H9 (cell line): ENCODE data around the gene MRM2. TPM values are rescaled to one million over a fixed set of nuclear protein-coding genes. Genes with fewer than 3 reads are reported as not detected.
A peak's percentile ranks its signal among the peaks of the same experiment; 100 is the strongest.

ENCODE experiments used
- DNase-seq: peaks from one replicate; pipeline ENCODE4 v3.0.0-alpha.2; 2017
- H2AFZ ChIP-seq: one replicate; pipeline ENCODE4 v1.6.1; 2013; ENCODE audit warnings: mild to moderate bottlenecking, low read length, control low read depth, moderate library complexity
- H2AK5ac ChIP-seq: 2 replicates; pipeline ENCODE4 v1.6.1; 2013; ENCODE audit warnings: low read length, control low read depth, mixed read lengths; ENCODE audit not compliant: insufficient read length
- H2BK120ac ChIP-seq: one replicate; pipeline ENCODE4 v1.6.1; 2013; ENCODE audit warnings: low read depth, mild to moderate bottlenecking, low read length, control low read depth, inconsistent platforms; ENCODE audit not compliant: poor library complexity, severe bottlenecking
- H2BK12ac ChIP-seq: 2 replicates; pipeline ENCODE4 v1.6.1; 2013; ENCODE audit warnings: low read length, control low read depth, mixed read lengths, low read depth; ENCODE audit not compliant: insufficient read length
- H2BK15ac ChIP-seq: 2 replicates; pipeline ENCODE4 v1.6.1; 2013; ENCODE audit warnings: low read depth, low read length, control low read depth
- H2BK20ac ChIP-seq: one replicate; pipeline ENCODE4 v1.6.1; 2013; ENCODE audit warnings: low read depth, mild to moderate bottlenecking, low read length, control low read depth, inconsistent platforms; ENCODE audit not compliant: poor library complexity, severe bottlenecking
- H2BK5ac ChIP-seq: 2 replicates; pipeline ENCODE4 v1.6.1; 2013; ENCODE audit warnings: low read length, control low read depth, mixed read lengths; ENCODE audit not compliant: insufficient read length
- H3K14ac ChIP-seq: 2 replicates; pipeline ENCODE4 v1.6.1; 2013; ENCODE audit warnings: low read length, control low read depth; ENCODE audit not compliant: insufficient read depth
- H3K18ac ChIP-seq: 2 replicates; pipeline ENCODE4 v1.6.1; 2013; ENCODE audit warnings: low read depth, mild to moderate bottlenecking, mixed read lengths, low read length, control low read depth; ENCODE audit not compliant: insufficient read length
- H3K23ac ChIP-seq: 2 replicates; pipeline ENCODE4 v1.6.1; 2013; ENCODE audit warnings: low read length, control low read depth, mixed read lengths, low read depth; ENCODE audit not compliant: insufficient read length
- H3K23me2 ChIP-seq: 2 replicates; pipeline ENCODE4 v1.6.1; 2013; ENCODE audit warnings: low read depth, mild to moderate bottlenecking, mixed read lengths, low read length, control low read depth; ENCODE audit not compliant: insufficient read length, poor library complexity, severe bottlenecking
- H3K27ac ChIP-seq: 2 replicates; pipeline ENCODE4 v1.5.1; 2013; ENCODE audit warnings: low read length, control low read depth, mixed read lengths, low read depth; ENCODE audit not compliant: insufficient read length
- H3K27me3 ChIP-seq: 2 replicates; pipeline ENCODE4 v1.6.1; 2013; ENCODE audit warnings: low read length, control low read depth, inconsistent platforms; ENCODE audit not compliant: insufficient read depth
- H3K4ac ChIP-seq: 2 replicates; pipeline ENCODE4 v1.6.1; 2013; ENCODE audit warnings: low read depth, mild to moderate bottlenecking, control low read depth, inconsistent platforms, low read length, moderate library complexity
- H3K4me1 ChIP-seq: 2 replicates; pipeline ENCODE4 v1.6.1; 2013; ENCODE audit warnings: low read length, control low read depth, inconsistent platforms; ENCODE audit not compliant: insufficient read depth
- H3K4me2 ChIP-seq: 2 replicates; pipeline ENCODE4 v1.6.1; 2013; ENCODE audit warnings: low read length, control low read depth, mixed read lengths; ENCODE audit not compliant: insufficient read length, insufficient read depth
- H3K56ac ChIP-seq: 2 replicates; pipeline ENCODE4 v1.6.1; 2013; ENCODE audit warnings: low read depth, mild to moderate bottlenecking, mixed read lengths, low read length, control low read depth; ENCODE audit not compliant: insufficient read length
- H3K79me1 ChIP-seq: 2 replicates; pipeline ENCODE4 v1.6.1; 2013; ENCODE audit warnings: low read depth, mild to moderate bottlenecking, moderate library complexity, low read length, control low read depth, inconsistent platforms; ENCODE audit not compliant: insufficient read depth, poor library complexity, severe bottlenecking
- H3K79me2 ChIP-seq: 2 replicates; pipeline ENCODE4 v1.6.1; 2013; ENCODE audit warnings: low read length, control low read depth, inconsistent platforms; ENCODE audit not compliant: insufficient read depth
- H3K9ac ChIP-seq: 2 replicates; pipeline ENCODE4 v1.6.1; 2013; ENCODE audit warnings: low read length, control low read depth, mixed read lengths; ENCODE audit not compliant: insufficient read length; ENCODE audit errors: extremely low read depth
- H3K9me3 ChIP-seq: one replicate; pipeline ENCODE4 v1.6.1; 2013; ENCODE audit warnings: low read depth, low read length, inconsistent platforms; ENCODE audit not compliant: control insufficient read depth
- H3T11ph ChIP-seq: one replicate; pipeline ENCODE4 v1.6.1; 2013; ENCODE audit warnings: mild to moderate bottlenecking, low read length, control low read depth, inconsistent platforms
- H4K20me1 ChIP-seq: one replicate; pipeline ENCODE4 v1.6.1; 2013; ENCODE audit not compliant: control insufficient read depth, insufficient read length, insufficient read depth
- H4K5ac ChIP-seq: 2 replicates; pipeline ENCODE4 v1.6.1; 2013; ENCODE audit warnings: low read depth, mild to moderate bottlenecking, mixed read lengths, low read length, control low read depth; ENCODE audit not compliant: insufficient read length
- H4K8ac ChIP-seq: replicated peaks from 2 replicates; pipeline ENCODE4 v1.6.1; 2013; ENCODE audit warnings: low read length, control low read depth, mixed read lengths, low read depth; ENCODE audit not compliant: insufficient read length
- H4K91ac ChIP-seq: 2 replicates; pipeline ENCODE4 v1.6.1; 2013; ENCODE audit warnings: low read depth, mild to moderate bottlenecking, moderate library complexity, mixed read lengths, low read length, control low read depth; ENCODE audit not compliant: insufficient read length
- H3K27ac Mint-ChIP-seq, 3 experiments: 2 replicates in 2 of 3; 3 replicates in 1 of 3; pipeline ENCODE4 v1.8.0; 2020 to 2021; ENCODE audit warnings: mixed read lengths in 3 of 3, mild to moderate bottlenecking in 1 of 3, moderate library complexity in 1 of 3
- H3K27me3 Mint-ChIP-seq: 2 replicates; pipeline ENCODE4 v1.8.0; 2021; ENCODE audit warnings: low read depth, mild to moderate bottlenecking, moderate library complexity, mixed read lengths
- H3K36me3 Mint-ChIP-seq, 3 experiments: 2 replicates in 2 of 3; 3 replicates in 1 of 3; pipeline ENCODE4 v1.8.0; 2020 to 2021; ENCODE audit warnings: low read depth in 3 of 3, mixed read lengths in 3 of 3; ENCODE audit not compliant: insufficient read depth in 1 of 3
- H3K4me1 Mint-ChIP-seq, 2 experiments: 2 replicates each; pipeline ENCODE4 v1.8.0; 2020; ENCODE audit warnings: mixed read lengths in 2 of 2
- H3K4me3 Mint-ChIP-seq, 2 experiments: 2 replicates in 1 of 2; 3 replicates in 1 of 2; pipeline ENCODE4 v1.8.0; 2020 to 2021; ENCODE audit warnings: mild to moderate bottlenecking in 2 of 2, mixed read lengths in 2 of 2, moderate library complexity in 1 of 2
- H3K9me3 Mint-ChIP-seq, 2 experiments: 2 replicates in 1 of 2; 3 replicates in 1 of 2; pipeline ENCODE4 v1.8.0; 2020; ENCODE audit warnings: mild to moderate bottlenecking in 2 of 2, mixed read lengths in 2 of 2, moderate library complexity in 1 of 2
- CTCF ChIP-seq: fragments of 200-600 bp; sonication (generic); conservative IDR thresholded peaks from 3 replicates; pipeline ENCODE4 v1.8.0; 2021; ENCODE audit warnings: antibody characterized with exemption, mild to moderate bottlenecking
- WGBS: extraction: QIAGEN DNeasy Blood & Tissue Kit; methylation state at CpG from one replicate; pipeline ENCODE4 v1.1.7; 2013; ENCODE audit warnings: missing lambda C conversion rate, low lambda C conversion rate, mixed read lengths; ENCODE audit not compliant: insufficient read length; ENCODE audit errors: extremely low coverage; 5-methylcytosine and 5-hydroxymethylcytosine counted together
- total RNA-seq: library from RNA; stranded (reverse); gene quantifications from 2 replicates; pipeline ENCODE4 v1.2.1, GENCODE V29; 2021

Gene MRM2
- total RNA-seq, 1 experiment from 2014 or later, result 59.0 TPM

DNA sequence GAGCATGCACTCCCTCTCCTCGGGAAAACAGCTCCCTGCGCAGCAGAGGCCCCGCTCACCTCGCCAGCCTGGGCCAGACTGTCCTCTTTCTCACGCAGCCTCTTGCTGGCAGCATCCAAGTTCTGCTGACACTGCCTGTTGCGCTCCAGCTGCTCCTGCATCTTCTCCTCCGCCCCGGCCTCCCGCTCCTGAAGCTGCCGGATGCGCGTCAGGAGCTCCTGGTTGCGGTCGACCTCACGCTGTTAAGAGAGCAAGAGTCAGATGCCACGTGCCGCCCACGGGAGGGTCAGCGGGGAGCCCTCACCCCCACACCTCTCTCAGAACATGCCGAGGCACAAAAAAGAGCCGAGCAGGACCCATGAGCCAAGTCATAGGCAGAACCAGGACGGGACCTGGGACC is 19.5 kb downstream of the MRM2 start:
- Histone ChIP-seq H3K9me3 (no peaks in the 10 kb centered on the region), H3K18ac (no peak overlapping the region), H2AK5ac (no peak overlapping the region), H3T11ph (no peak overlapping the region), H3K27ac (no peak overlapping the region), H3K4me2 (no peak overlapping the region), H3K56ac (no peak overlapping the region), H2BK12ac (no peak overlapping the region), H3K23me2 (no peaks in the 10 kb centered on the region), H3K79me1 (peaks cover 5% of the 10 kb centered on the region), H3K27me3 (no peaks in the 10 kb centered on the region), H2BK20ac (no peak overlapping the region), H4K91ac (no peak overlapping the region), H3K23ac (no peak overlapping the region), H2BK15ac (no peak overlapping the region), H3K4me1 (no peaks in the 10 kb centered on the region), H3K79me2 (no peaks in the 10 kb centered on the region), H4K20me1 (no peaks in the 10 kb centered on the region), H3K4ac (no peak overlapping the region), H2BK5ac (no peak overlapping the region), H3K14ac (no peak overlapping the region), H3K9ac (no peak overlapping the region), H4K5ac (no peak overlapping the region), H4K8ac (no peak overlapping the region), H2AFZ (no peak overlapping the region), H2BK120ac (no peak overlapping the region)
- H3K27me3 Mint-ChIP-seq, result peaks cover 2% of the 10 kb centered on the region
- H3K4me3 Mint-ChIP-seq, result no peak overlapping the region
- H3K9me3 Mint-ChIP-seq, result no peaks in the 10 kb centered on the region
- no CpG with 5 or more reads among the region's 22 CpGs for WGBS
- no peak for TF ChIP-seq CTCF
- H3K4me1 Mint-ChIP-seq, result no peaks in the 10 kb centered on the region
- DNase-seq, result no peak
- H3K36me3 Mint-ChIP-seq, result peaks cover 29 to 81% (median 75%) of the 10 kb centered on the region in 3 experiments; a peak in 6 of 7 replicates
- peak overlapping the region; percentile 39 to 62 (median 60); a peak in 4 of 7 replicates for H3K27ac Mint-ChIP-seq
